SU-DHL-6 (cell line): ENCODE measurements around the gene DNM1.

Experiments used
- H2AFZ ChIP-seq: fragments of 200-600 bp; sonication (generic); 2 replicates; pipeline ENCODE4 v1.6.1; 2014; ENCODE audit warnings: low read depth, mild to moderate bottlenecking, moderate library complexity, mixed read lengths, antibody characterized with exemption, low read length; ENCODE audit not compliant: severe bottlenecking
- H3F3A ChIP-seq: fragments of 200-600 bp; shearing (Covaris generic); 2 replicates; pipeline ENCODE4 v1.6.0; 2016; ENCODE audit warnings: antibody characterized with exemption, mild to moderate bottlenecking; ENCODE audit not compliant: insufficient read depth
- H3K27ac ChIP-seq: fragments of 200-600 bp; sonication (generic); 2 replicates; pipeline ENCODE4 v1.5.1; 2016; ENCODE audit warnings: low read depth, mild to moderate bottlenecking, low read length, moderate library complexity, mixed read lengths
- H3K27me3 ChIP-seq: fragments of 200-600 bp; sonication (generic), shearing (Covaris generic); 2 replicates; pipeline ENCODE4 v1.6.0; 2014; ENCODE audit warnings: mild to moderate bottlenecking, low read length
- H3K36me3 ChIP-seq: fragments of 200-600 bp; sonication (generic); 2 replicates; pipeline ENCODE4 v1.6.1; 2014; ENCODE audit warnings: mild to moderate bottlenecking, low read length, mixed read lengths
- H3K4me2 ChIP-seq: fragments of 300-600, 200-600 bp; shearing (Covaris generic), sonication (generic); 2 replicates; pipeline ENCODE4 v1.6.0; 2014; ENCODE audit warnings: low read length, low read depth, mild to moderate bottlenecking; ENCODE audit not compliant: poor library complexity, severe bottlenecking
- H3K4me3 ChIP-seq: fragments of 200-600 bp; sonication (generic); 2 replicates; pipeline ENCODE4 v1.5.1; 2014; ENCODE audit warnings: antibody characterized with exemption, low read length, mild to moderate bottlenecking, mixed read lengths; ENCODE audit not compliant: insufficient read depth, poor library complexity, severe bottlenecking
- H3K79me2 ChIP-seq: fragments of 200-600 bp; sonication (generic); 2 replicates; pipeline ENCODE4 v1.6.1; 2014; ENCODE audit warnings: mild to moderate bottlenecking, low read length, moderate library complexity; ENCODE audit not compliant: insufficient read depth
- H3K9ac ChIP-seq: fragments of 200-600 bp; sonication (generic); 2 replicates; pipeline ENCODE4 v1.7.0; 2014; ENCODE audit warnings: mild to moderate bottlenecking, low read length
- H3K9me2 ChIP-seq: fragments of 200-600 bp; sonication (generic); replicated peaks from 2 replicates; pipeline ENCODE4 v1.6.1; 2014; ENCODE audit warnings: low read length; ENCODE audit not compliant: insufficient read depth
- H3K9me3 ChIP-seq: fragments of 200-600 bp; sonication (generic); 2 replicates; pipeline ENCODE4 v1.6.1; 2014; ENCODE audit warnings: low read length, mixed read lengths; ENCODE audit not compliant: insufficient read depth
- H4K20me1 ChIP-seq: fragments of 200-600 bp; sonication (generic); 2 replicates; pipeline ENCODE4 v1.6.1; 2014; ENCODE audit warnings: low read depth, mild to moderate bottlenecking, antibody characterized with exemption, low read length, moderate library complexity, mixed read lengths
- CTCF ChIP-seq: fragments of 200-600 bp; sonication (generic); IDR thresholded peaks from one replicate; pipeline ENCODE4 v1.5.1; 2017; ENCODE audit warnings: antibody characterized with exemption, mild to moderate bottlenecking, low read length, moderate library complexity; ENCODE audit not compliant: insufficient read depth, poor library complexity, severe bottlenecking
- EZH2phosphoT487 ChIP-seq: fragments of 200-600 bp; sonication (generic), shearing (Covaris generic); conservative IDR thresholded peaks from 2 replicates; pipeline ENCODE4 v1.6.1; 2018; ENCODE audit warnings: mild to moderate bottlenecking, antibody characterized with exemption, low read length, moderate library complexity, mixed read lengths

Gene DNM1

GRCh38 chr9:128206916-128207910, 4.0 kb downstream of the DNM1 start:
- H3K4me3 ChIP-seq = no peak overlapping the region
- H3K9me3 ChIP-seq = no peaks in the 10 kb centered on the region
- H3F3A ChIP-seq = no peaks in the 10 kb centered on the region
- H3K27ac ChIP-seq = no peak overlapping the region
- H3K79me2 ChIP-seq = no peaks in the 10 kb centered on the region
- no peaks in the 10 kb centered on the region for H3K36me3 ChIP-seq
- no peaks in the 10 kb centered on the region for H3K27me3 ChIP-seq
- no peaks in the 10 kb centered on the region for H4K20me1 ChIP-seq
- H3K9me2 ChIP-seq = no peaks in the 10 kb centered on the region
- H3K4me2 ChIP-seq = no peak overlapping the region
- no peak for TF ChIP-seq CTCF
- TF ChIP-seq EZH2phosphoT487 = no peak
- no peak overlapping the region for H2AFZ ChIP-seq
- no peak overlapping the region for H3K9ac ChIP-seq

GRCh38 chr9:128208386-128208785, 5.2 kb downstream of the DNM1 start:
- Histone ChIP-seq H3F3A (no peaks in the 10 kb centered on the region), H2AFZ (no peak overlapping the region), H3K9ac (no peak overlapping the region), H3K27ac (no peak overlapping the region), H3K36me3 (no peaks in the 10 kb centered on the region), H3K9me2 (no peaks in the 10 kb centered on the region), H3K27me3 (no peaks in the 10 kb centered on the region), H3K4me2 (no peak overlapping the region), H4K20me1 (no peaks in the 10 kb centered on the region), H3K4me3 (no peak overlapping the region), H3K9me3 (no peaks in the 10 kb centered on the region), H3K79me2 (no peaks in the 10 kb centered on the region)
- no peak for TF ChIP-seq EZH2phosphoT487
- TF ChIP-seq CTCF = no peak

GRCh38 chr9:128208946-128209669, 5.9 kb downstream of the DNM1 start:
- no peaks in the 10 kb centered on the region for H3K9me2 ChIP-seq

More at GRCh38 chr9:128208946-128209669, 5.9 kb downstream of the DNM1 start:
- Histone ChIP-seq H3K27ac (no peak overlapping the region), H3K9me3 (no peaks in the 10 kb centered on the region), H3K27me3 (no peaks in the 10 kb centered on the region), H3K79me2 (no peaks in the 10 kb centered on the region), H3K9ac (no peak overlapping the region), H2AFZ (no peak overlapping the region), H3K4me2 (no peak overlapping the region), H3F3A (no peaks in the 10 kb centered on the region), H3K4me3 (no peak overlapping the region), H4K20me1 (no peaks in the 10 kb centered on the region), H3K36me3 (no peaks in the 10 kb centered on the region)
- no peak for TF ChIP-seq CTCF
- TF ChIP-seq EZH2phosphoT487 = no peak
